Fibroblast of villous mesenchyme (primary cell): Measurements from ENCODE around the gene SLC35A1. TPM values are rescaled to one million over a fixed set of nuclear protein-coding genes. Genes with fewer than 3 reads are reported as not detected.

Experiments
- DNase-seq: peaks from one replicate; pipeline ENCODE4 v3.0.0-alpha.2; 2010; ENCODE audit warnings: low read depth
- H3K4me3 ChIP-seq: 2 replicates; pipeline ENCODE4 v1.5.1; 2011; ENCODE audit warnings: low read depth, mild to moderate bottlenecking, low read length
- total RNA-seq: library from RNA; depleted of rRNA; stranded (reverse); fragments of >200 nt; gene quantifications from 2 replicates; pipeline ENCODE4 v1.2.3, GENCODE V29; 2012
- TF ChIP-seq, protein P1 (sequence below): IDR thresholded peaks from 2 replicates; pipeline ENCODE4 v1.5.1; 2012; ENCODE audit warnings: low read depth, mild to moderate bottlenecking, low read length; ENCODE audit not compliant: insufficient read depth

The SLC35A1 gene
- total RNA-seq, 1 donor, result 18.6 TPM

DNA sequence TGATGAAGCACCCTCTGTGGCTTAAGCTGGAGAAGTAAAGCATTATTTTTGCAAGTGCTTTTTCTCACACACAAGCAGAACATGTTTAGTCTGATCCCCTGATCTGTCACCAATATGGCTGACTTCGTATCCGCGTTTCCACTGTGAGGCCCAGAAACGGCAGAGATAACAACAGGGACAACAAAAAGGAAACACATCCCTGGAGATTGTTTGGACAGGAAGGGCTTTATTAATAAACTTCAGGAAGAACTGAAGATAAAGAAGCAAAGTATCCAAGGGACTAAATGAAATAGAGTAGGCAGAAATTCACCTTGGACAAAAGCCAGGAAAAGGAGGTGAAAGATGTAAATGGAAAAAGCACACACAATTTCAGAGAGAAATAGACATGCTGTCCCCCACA lies 67.8 kb downstream of the SLC35A1 start:
- no peak overlapping the region for H3K4me3 ChIP-seq
- no peak for DNase-seq
- TF ChIP-seq, protein P1, sequence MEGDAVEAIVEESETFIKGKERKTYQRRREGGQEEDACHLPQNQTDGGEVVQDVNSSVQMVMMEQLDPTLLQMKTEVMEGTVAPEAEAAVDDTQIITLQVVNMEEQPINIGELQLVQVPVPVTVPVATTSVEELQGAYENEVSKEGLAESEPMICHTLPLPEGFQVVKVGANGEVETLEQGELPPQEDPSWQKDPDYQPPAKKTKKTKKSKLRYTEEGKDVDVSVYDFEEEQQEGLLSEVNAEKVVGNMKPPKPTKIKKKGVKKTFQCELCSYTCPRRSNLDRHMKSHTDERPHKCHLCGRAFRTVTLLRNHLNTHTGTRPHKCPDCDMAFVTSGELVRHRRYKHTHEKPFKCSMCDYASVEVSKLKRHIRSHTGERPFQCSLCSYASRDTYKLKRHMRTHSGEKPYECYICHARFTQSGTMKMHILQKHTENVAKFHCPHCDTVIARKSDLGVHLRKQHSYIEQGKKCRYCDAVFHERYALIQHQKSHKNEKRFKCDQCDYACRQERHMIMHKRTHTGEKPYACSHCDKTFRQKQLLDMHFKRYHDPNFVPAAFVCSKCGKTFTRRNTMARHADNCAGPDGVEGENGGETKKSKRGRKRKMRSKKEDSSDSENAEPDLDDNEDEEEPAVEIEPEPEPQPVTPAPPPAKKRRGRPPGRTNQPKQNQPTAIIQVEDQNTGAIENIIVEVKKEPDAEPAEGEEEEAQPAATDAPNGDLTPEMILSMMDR, result no peak

DNA sequence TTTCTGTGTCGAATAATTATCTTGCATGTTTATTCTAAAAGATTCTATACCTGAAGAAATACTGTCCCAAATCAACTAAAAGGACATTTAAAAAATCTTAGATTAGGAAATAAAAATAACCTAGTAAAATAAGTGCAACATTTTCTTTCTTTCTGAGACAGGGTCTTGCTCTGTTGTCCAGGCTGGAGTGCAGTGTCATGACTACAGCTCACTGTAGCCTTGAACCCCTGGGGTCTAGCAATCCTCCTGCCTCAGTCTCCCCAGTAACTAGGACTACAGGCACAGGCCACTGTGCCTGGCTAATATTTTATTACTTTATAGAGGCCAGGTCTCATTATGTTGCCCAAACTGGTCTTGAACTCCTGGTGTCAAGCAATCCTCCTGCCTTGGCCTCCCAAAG lies 68.3 kb downstream of the SLC35A1 start:
- no peak for DNase-seq
- no peak overlapping the region for H3K4me3 ChIP-seq
- TF ChIP-seq, protein P1, result no peak

DNA sequence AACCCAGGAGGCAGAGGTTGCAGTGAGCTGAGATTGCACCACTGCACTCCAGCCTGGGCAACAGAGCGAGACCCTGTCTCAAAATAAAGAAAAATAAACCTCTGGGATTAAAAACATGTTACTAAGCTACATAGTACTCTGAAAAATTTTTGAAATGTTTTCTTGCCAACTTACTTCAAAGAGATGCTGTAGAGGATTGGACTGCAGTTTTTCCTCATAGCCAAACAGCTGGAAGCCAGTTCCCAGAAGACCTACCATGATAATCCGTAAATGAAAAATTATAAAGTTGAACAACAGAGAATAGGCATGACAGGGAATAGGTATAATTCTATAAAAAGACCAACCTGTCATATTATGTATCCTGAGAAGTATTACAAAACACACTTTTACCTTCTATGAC lies 69.0 kb downstream of the SLC35A1 start:
- TF ChIP-seq, protein P1, result no peak
- DNase-seq, result no peak
- H3K4me3 ChIP-seq, result no peak overlapping the region

DNA sequence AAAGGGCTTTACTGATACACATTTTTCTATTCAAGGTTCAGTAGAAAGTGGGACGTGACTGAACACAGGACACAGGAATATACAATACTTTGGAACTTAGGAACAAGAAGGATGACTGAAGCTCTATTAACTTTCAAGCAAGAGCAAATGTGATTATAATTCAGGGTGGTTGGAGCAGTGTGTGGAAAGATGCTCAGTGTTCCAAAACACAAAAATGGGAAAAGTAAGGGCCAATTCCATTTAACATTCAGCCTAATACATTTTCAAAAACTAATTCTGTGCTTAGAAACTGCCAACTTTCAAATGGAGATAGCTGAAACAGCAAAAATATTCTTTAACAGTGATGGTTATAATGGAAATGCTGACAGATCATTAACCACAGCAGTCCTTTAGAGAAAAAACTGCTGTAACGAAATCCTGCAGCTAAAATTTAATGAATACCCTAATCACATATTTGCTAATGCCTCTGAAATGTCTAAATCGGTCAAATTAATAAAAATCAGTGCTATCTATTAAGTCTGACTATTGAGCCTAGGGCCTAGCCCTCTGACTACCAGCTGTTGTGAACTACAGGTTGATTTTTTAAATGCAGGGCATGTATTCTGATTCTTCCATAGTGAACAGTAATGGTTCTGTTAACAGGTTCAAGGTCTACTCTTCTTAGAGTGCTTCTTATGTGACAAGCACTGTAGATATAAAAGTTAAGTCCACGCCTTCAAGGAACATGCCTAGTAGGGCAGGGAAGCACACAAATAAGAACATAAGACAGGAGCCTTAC lies 71.1 kb downstream of the SLC35A1 start:
- TF ChIP-seq, protein P1, result no peak
- no peak for DNase-seq

DNA sequence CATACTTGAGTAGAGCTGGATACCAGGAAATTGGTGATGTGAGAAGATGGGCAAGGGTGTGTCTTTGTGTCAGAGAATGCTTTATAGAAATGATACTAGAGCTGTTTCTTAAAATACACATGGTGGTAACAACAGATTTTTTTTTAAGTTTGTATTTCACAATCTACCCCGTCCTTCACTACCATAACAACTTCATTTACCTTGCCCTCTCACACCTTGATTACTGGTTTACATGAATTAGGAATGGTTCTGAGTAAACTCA lies 71.6 kb downstream of the SLC35A1 start:
- H3K4me3 ChIP-seq, result no peak overlapping the region
- DNase-seq, result no peak
- TF ChIP-seq, protein P1, result no peak

More for the DNA sequence above, 71.1 kb downstream of the SLC35A1 start:
- H3K4me3 ChIP-seq, result no peak overlapping the region

DNA sequence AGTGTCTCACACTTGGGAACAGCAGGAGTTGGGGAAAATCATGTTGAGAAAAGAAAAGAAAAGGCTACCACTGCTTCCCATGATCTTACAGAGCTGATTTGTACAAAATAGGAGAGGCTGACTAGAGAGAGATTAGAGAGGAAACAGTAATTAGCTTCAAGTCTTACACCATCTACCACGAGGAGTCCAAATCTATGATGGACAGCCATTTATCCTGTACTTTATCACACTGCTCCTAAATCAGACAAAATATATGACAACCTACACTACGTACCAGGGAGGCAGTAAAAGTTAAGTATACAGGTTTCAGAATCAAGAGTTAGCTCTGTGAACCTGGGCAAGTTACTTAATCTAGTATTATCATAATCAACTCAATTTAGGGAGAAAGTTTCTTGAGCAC lies 79.0 kb downstream of the SLC35A1 start:
- TF ChIP-seq, protein P1, result no peak
- DNase-seq, result no peak
- H3K4me3 ChIP-seq, result no peak overlapping the region
